ENCODE results near the gene BFAR.
"Not testable (repeated sequence)": the region's sequence is repeated elsewhere in the genome, so short reads cannot be mapped to it uniquely, and the experiment has no call there.

BFAR gene

GRCh38 chr16:14636179-14636950 lies 3.6 kb downstream of the BFAR start:
- DNase-seq: not testable (repeated sequence)

- not testable (repeated sequence) for DNase-seq
These were observed 4.1 kb downstream of the BFAR start for GRCh38 chr16:14636951-14637240.

GRCh38 chr16:14640538-14640937 lies 7.8 kb downstream of the BFAR start:
- DNase-seq: no peak

GRCh38 chr16:14641206-14641605 lies 8.5 kb downstream of the BFAR start:
- DNase-seq: no peak

GRCh38 chr16:14641926-14642325 lies 9.2 kb downstream of the BFAR start:
- no peak for DNase-seq

GRCh38 chr16:14649816-14650215 lies 17.1 kb downstream of the BFAR start:
- no peak for DNase-seq

GRCh38 chr16:14650629-14651028 lies 17.9 kb downstream of the BFAR start:
- DNase-seq: no peak

GRCh38 chr16:14652726-14653125 lies 20.0 kb downstream of the BFAR start:
- no peak for DNase-seq

GRCh38 chr16:14658063-14658462 lies 25.3 kb downstream of the BFAR start:
- DNase-seq: no peak

- no peak for DNase-seq
These were observed 34.9 kb downstream of the BFAR start for GRCh38 chr16:14667347-14668266.

GRCh38 chr16:14668556-14669223 lies 35.9 kb downstream of the BFAR start:
- no peak for DNase-seq

- no peak for DNase-seq
These were observed 37.0 kb downstream of the BFAR start for GRCh38 chr16:14669776-14670175.

- DNase-seq: no peak
These were observed 39.7 kb downstream of the BFAR start for GRCh38 chr16:14672403-14672971.

- DNase-seq: no peak
These were observed 43.9 kb downstream of the BFAR start for GRCh38 chr16:14676633-14677032.

- DNase-seq: no peak
These were observed 44.9 kb downstream of the BFAR start for GRCh38 chr16:14677627-14678026.

- DNase-seq: no peak
These were observed 46.2 kb downstream of the BFAR start for GRCh38 chr16:14678748-14679497.

GRCh38 chr16:14680396-14680795 lies 47.6 kb downstream of the BFAR start:
- not testable (repeated sequence) for DNase-seq

- DNase-seq: no peak
These were observed 48.4 kb downstream of the BFAR start for GRCh38 chr16:14681115-14681514.

- no peak for DNase-seq
These were observed 49.4 kb downstream of the BFAR start for GRCh38 chr16:14682121-14682520.

GRCh38 chr16:14685870-14686793 lies 53.4 kb downstream of the BFAR start:
- DNase-seq: not testable (repeated sequence)

- not testable (repeated sequence) for DNase-seq
These were observed 61.4 kb downstream of the BFAR start, which contains the start of gene PLA2G10 for GRCh38 chr16:14694129-14694528. TSS of gene PLA2G10 (minus strand) at chr16:14694308. CDS start at chr16:14694229, 79 bp downstream.

Data from retina (tissue), 1 donor.